BJ (cell line): ENCODE results near the gene CNN3. TPM values are rescaled to one million over a fixed set of nuclear protein-coding genes. Genes with fewer than 3 reads are reported as not detected.

ENCODE experiments used
- CTCF ChIA-PET: fragments of 350-600 bp; formaldehyde crosslinking; extraction: SDS; loops from one replicate; lab custom pipeline; 2021; ENCODE audit warnings: antibody characterized with exemption, inconsistent platforms; lab: Yijun Ruan, JAX
- POLR2A ChIA-PET: fragments of 300-600 bp; sonication (Branson Sonifier 250); formaldehyde crosslinking; extraction: SDS; loops from one replicate; lab custom pipeline; 2021; ENCODE audit warnings: antibody characterized with exemption; lab: Charles Lee
- DNase-seq: peaks from one replicate; pipeline ENCODE4 v3.0.0-alpha.2; 2011; ENCODE audit warnings: low read depth
- H3K27me3 ChIP-seq: 2 replicates; pipeline ENCODE4 v1.6.0; 2011; ENCODE audit warnings: low read length; ENCODE audit not compliant: control insufficient read depth, insufficient read depth
- H3K36me3 ChIP-seq: 2 replicates; pipeline ENCODE4 v1.5.1; 2011; ENCODE audit warnings: low read length; ENCODE audit not compliant: control insufficient read depth, insufficient read depth
- H3K4me3 ChIP-seq: 2 replicates; pipeline ENCODE4 v1.5.1; 2011; ENCODE audit warnings: low read depth, mild to moderate bottlenecking, control low read depth, low read length
- polyA plus RNA-seq: library from polyadenylated mRNA; depleted of rRNA; stranded (reverse); fragments of >200 nt; gene quantifications from 2 replicates; pipeline ENCODE4 v1.2.3, GENCODE V29; 2011
- TF ChIP-seq, protein P1 (sequence below): IDR thresholded peaks from 2 replicates; pipeline ENCODE4 v1.5.1; 2011; ENCODE audit warnings: low read depth, mild to moderate bottlenecking, control low read depth, inconsistent platforms, low read length, moderate library complexity; ENCODE audit not compliant: insufficient read depth

Gene CNN3
- polyA plus RNA-seq, 1 experiment = 169 TPM

GRCh38 chr1:94894630-94895029 lies 32.3 kb downstream of the CNN3 start:
- TF ChIP-seq, protein P1, sequence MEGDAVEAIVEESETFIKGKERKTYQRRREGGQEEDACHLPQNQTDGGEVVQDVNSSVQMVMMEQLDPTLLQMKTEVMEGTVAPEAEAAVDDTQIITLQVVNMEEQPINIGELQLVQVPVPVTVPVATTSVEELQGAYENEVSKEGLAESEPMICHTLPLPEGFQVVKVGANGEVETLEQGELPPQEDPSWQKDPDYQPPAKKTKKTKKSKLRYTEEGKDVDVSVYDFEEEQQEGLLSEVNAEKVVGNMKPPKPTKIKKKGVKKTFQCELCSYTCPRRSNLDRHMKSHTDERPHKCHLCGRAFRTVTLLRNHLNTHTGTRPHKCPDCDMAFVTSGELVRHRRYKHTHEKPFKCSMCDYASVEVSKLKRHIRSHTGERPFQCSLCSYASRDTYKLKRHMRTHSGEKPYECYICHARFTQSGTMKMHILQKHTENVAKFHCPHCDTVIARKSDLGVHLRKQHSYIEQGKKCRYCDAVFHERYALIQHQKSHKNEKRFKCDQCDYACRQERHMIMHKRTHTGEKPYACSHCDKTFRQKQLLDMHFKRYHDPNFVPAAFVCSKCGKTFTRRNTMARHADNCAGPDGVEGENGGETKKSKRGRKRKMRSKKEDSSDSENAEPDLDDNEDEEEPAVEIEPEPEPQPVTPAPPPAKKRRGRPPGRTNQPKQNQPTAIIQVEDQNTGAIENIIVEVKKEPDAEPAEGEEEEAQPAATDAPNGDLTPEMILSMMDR = no peak
- POLR2A ChIA-PET = no interaction called here
- no peak for DNase-seq
- peaks cover 4% of the 10 kb centered on the region for H3K36me3 ChIP-seq
- no peaks in the 10 kb centered on the region for H3K27me3 ChIP-seq
- H3K4me3 ChIP-seq = no peak overlapping the region
- CTCF ChIA-PET = interaction anchor here (0.9 kb wide), 1 partner anchor 20 kb away, joined by 3 read pairs; no protein-coding TSS in a partner anchor

GRCh38 chr1:94892604-94893254 lies 34.2 kb downstream of the CNN3 start:
- no peaks in the 10 kb centered on the region for H3K27me3 ChIP-seq
- no peak overlapping the region for H3K4me3 ChIP-seq
- H3K36me3 ChIP-seq = peaks cover 4% of the 10 kb centered on the region
- ChIA-PET CTCF (interaction anchor here (1.0 to 1.6 kb wide), 5 partner anchors 8 to 151 kb away, joined by 3 to 5 read pairs (median 3); no protein-coding TSS in a partner anchor), POLR2A (no interaction called here)
- TF ChIP-seq, protein P1 = no peak
- DNase-seq = no peak

GRCh38 chr1:94888201-94888600 lies 38.7 kb downstream of the CNN3 start:
- DNase-seq = no peak
- TF ChIP-seq, protein P1 = no peak
- Histone ChIP-seq H3K4me3 (no peak overlapping the region), H3K27me3 (no peaks in the 10 kb centered on the region), H3K36me3 (no peaks in the 10 kb centered on the region; the same call in 1 of the 2 replicates)
- ChIA-PET CTCF (no interaction called here), POLR2A (no interaction called here)

GRCh38 chr1:94887603-94888171 lies 39.2 kb downstream of the CNN3 start:
- H3K4me3 ChIP-seq = no peak overlapping the region
- DNase-seq = no peak
- TF ChIP-seq, protein P1 = no peak
- H3K27me3 ChIP-seq = no peaks in the 10 kb centered on the region
- CTCF ChIA-PET = no interaction called here
- no peaks in the 10 kb centered on the region; the same call in 1 of the 2 replicates for H3K36me3 ChIP-seq
- POLR2A ChIA-PET = no interaction called here

DNA sequence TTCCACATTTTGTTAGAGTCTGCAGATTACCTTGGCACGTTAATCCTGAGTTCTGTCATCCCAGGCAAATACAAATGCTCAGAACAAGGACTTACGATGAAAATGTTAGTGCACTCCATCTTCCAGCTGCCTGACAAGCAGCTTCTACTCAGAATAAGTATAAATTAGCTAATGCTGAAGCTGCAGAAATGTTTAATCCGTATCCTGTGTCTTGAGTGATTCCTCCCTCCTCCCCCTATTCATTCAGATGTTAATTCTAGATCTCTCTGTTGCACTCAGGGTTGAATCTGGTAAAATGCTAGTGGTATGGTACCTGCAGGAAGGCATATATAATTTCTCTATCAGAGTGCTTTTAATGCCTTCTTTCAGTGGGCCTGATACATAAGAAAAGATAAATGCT lies 39.8 kb downstream of the CNN3 start:
- TF ChIP-seq, protein P1 = no peak
- ChIA-PET POLR2A (no interaction called here), CTCF (no interaction called here)
- no peaks in the 10 kb centered on the region for H3K27me3 ChIP-seq
- no peaks in the 10 kb centered on the region for H3K36me3 ChIP-seq
- H3K4me3 ChIP-seq = no peak overlapping the region
- no peak for DNase-seq
